Inferior parietal cortex (tissue), 1 donor: Measurements from ENCODE around the gene CNDP2.

Experiments
- DNase-seq: peaks from one replicate; pipeline ENCODE4 v3.0.0-alpha.2; 2016; ENCODE audit errors: extremely low spot score

Gene CNDP2

DNA sequence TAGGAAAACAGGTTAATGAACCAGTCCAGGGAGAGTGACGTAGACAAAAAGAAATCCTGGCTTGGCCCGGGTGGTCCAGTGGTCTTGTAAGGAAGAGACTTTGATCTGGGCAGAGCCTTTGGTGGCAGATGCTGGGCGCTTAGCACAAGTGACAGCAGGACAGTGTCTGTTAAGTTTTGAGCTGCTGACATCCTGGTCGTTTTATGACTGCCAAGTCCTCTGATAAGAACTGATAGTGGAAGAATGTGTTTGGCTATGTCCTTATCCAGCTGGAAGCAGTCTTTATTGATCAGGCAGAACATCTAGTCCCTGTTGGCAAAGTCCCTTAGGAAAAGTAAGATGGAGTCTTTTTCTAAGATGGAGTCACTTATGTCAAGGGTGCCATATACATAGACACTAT is 74.1 kb downstream of the CNDP2 start:
- no peak for DNase-seq

DNA sequence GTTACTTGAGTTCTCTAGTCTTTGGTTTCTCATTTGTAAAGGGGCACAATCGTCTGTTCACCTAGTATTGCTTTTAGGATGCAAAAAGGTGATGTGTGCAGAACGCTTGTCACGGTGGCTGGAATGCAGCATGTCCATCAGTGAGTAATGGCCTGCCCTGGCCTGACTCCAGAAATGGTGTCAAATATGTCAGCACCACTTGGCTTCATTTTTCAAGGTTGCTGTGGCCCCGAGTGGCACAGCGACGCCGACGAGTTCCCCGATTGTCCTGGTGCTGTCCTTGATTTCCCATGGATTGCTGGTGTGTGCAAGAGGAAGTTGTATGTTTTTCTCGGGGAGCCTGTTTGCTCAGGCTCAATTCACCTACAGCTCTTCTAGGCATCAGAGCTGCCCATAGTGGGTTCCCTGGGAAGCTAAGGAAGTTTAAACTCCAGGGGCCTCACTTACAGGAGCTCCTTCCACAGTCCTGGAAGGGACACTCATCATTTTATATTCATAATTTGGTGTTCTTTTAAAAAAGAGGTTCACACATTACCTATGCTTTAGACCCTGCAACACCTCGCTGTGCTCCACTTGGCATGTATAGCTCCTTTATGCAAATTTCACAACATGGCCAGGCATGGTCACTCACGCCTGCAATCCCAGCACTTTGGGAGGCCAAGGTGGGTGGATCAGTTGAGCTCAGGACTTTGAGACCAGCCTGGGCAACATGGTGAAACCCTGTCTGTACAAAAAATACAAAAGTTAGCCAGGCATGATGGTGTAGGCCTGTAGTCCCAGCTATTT is 75.9 kb downstream of the CNDP2 start:
- no peak for DNase-seq

DNA sequence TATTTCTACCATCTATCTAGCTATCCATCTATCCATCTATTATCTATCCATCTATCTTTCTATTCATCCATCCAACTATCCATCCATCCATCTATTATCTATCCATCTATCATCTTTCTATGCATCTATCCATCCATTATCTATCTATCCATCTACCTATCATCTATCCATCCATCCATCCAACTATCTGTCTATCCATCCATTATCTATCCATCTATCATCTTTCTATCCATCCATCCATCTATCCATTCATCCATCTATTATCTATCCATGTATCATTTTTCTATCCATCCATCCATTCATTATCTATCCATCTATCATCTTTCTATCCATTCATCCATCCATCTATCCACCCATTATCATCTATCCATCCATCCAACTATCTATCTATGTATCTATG is 76.9 kb downstream of the CNDP2 start:
- no peak for DNase-seq
